Spleen (tissue), 13 donors: ENCODE results near the gene ADORA2A. TPM values are rescaled to one million over a fixed set of nuclear protein-coding genes. Genes with fewer than 3 reads are reported as not detected.
A peak's percentile ranks its signal among the peaks of the same experiment; 100 is the strongest.

Experiments
- DNase-seq: peaks from one replicate; pipeline ENCODE4 v3.0.0-alpha.2; 2020
- H3K27ac ChIP-seq, 8 donors: fragments of 200-600 bp; sonication (generic) in 7 of 8; 1 replicate in 4 of 8; 2 replicates in 4 of 8; pipeline versions ENCODE4 v1.5.0 to v1.8.0; 2016 to 2021; ENCODE audit warnings: inconsistent platforms in 4 of 8, mild to moderate bottlenecking in 4 of 8, moderate library complexity in 1 of 8
- H3K27me3 ChIP-seq, 7 donors: fragments of 200-600 bp; sonication (generic) in 6 of 7; replicated peaks in 1 of 7; 1 replicate in 4 of 7; 2 replicates in 3 of 7; pipeline versions ENCODE4 v1.5.0 to v1.8.0; 2016 to 2021; ENCODE audit warnings: inconsistent platforms in 3 of 7, mild to moderate bottlenecking in 1 of 7
- H3K36me3 ChIP-seq, 6 donors: fragments of 200-600 bp; sonication (generic) in 5 of 6; 1 replicate in 4 of 6; 2 replicates in 2 of 6; pipeline versions ENCODE4 v1.5.0 to v1.8.0; 2016 to 2021; ENCODE audit warnings: inconsistent platforms in 2 of 6
- H3K4me1 ChIP-seq, 6 donors: fragments of 200-600 bp; sonication (generic) in 5 of 6; 1 replicate in 3 of 6; 2 replicates in 3 of 6; pipeline versions ENCODE4 v1.5.0 to v1.8.0; 2016 to 2021; ENCODE audit warnings: inconsistent platforms in 3 of 6
- H3K4me3 ChIP-seq, 8 donors: fragments of 200-600 bp; sonication (generic) in 7 of 8; 1 replicate in 4 of 8; 2 replicates in 4 of 8; pipeline versions ENCODE4 v1.5.0 to v1.8.0; 2016 to 2021; ENCODE audit warnings: inconsistent platforms in 4 of 8, mild to moderate bottlenecking in 4 of 8, moderate library complexity in 2 of 8
- H3K9me3 ChIP-seq, 8 donors: fragments of 200-600 bp; sonication (generic) in 7 of 8; 1 replicate in 4 of 8; 2 replicates in 4 of 8; pipeline versions ENCODE4 v1.5.0 to v1.8.0; 2016 to 2021; ENCODE audit warnings: inconsistent platforms in 4 of 8
- CTCF ChIP-seq, 11 experiments: fragments of 200-600 bp in 7 of 11; fragments of 450-650 bp in 4 of 11; sonication (generic) in 4 of 11; IDR thresholded peaks in 8 of 11; conservative IDR thresholded peaks in 3 of 11; 1 replicate in 7 of 11; 2 replicates in 4 of 11; pipeline versions ENCODE4 v1.4.0 to v1.8.0; 2016 to 2021; ENCODE audit warnings: antibody characterized with exemption in 11 of 11, inconsistent platforms in 4 of 11, mild to moderate bottlenecking in 1 of 11
- POLR2A ChIP-seq, 3 donors: fragments of 450-650 bp; IDR thresholded peaks; one replicate each; pipeline ENCODE4 v1.5.1; 2017; ENCODE audit warnings: antibody characterized with exemption in 3 of 3, mild to moderate bottlenecking in 1 of 3
- POLR2AphosphoS5 ChIP-seq, 3 donors: sonication (generic); formaldehyde crosslinking; IDR thresholded peaks; one replicate each; pipeline ENCODE4 v1.5.1; 2017; ENCODE audit warnings: antibody characterized with exemption in 3 of 3
- WGBS, 5 donors: extraction: QIAGEN DNeasy Blood & Tissue Kit in 3 of 5; methylation state at CpG; one replicate each; pipeline versions ENCODE4 v1.1.5 to v1.1.7; 2013 to 2018; 5-methylcytosine and 5-hydroxymethylcytosine counted together
- intact Hi-C: fragments of 100-400 bp; cut with DNase I; formaldehyde crosslinking; loops from one replicate; pipeline ENCODE4 v1.15.0; 2023; ENCODE audit warnings: low total_unique reads
- long read RNA-seq, 2 donors: transcript quantifications; one replicate each; lab custom pipeline, GENCODE V29; 2026
- polyA plus RNA-seq, 3 donors: library from polyadenylated mRNA; stranded (reverse); fragments of 200-250 nt; gene quantifications; one replicate each; pipeline ENCODE4 v1.2.1, GENCODE V29; 2013
- total RNA-seq, 7 donors: library from RNA; depleted of rRNA in 3 of 7; stranded (reverse); fragments of >200 nt in 3 of 7; fragmentation: NEBNext Ultra II Directional in 4 of 7; extraction: Animal tissue kit (Norgen Biotek cat#: 25700) in 4 of 7; gene quantifications; one replicate each; pipeline versions ENCODE4 v1.1.0 to v1.2.1, GENCODE V29; 2016 to 2021
- donor health status: healthy with polysubstance abuse.
- donor health status: DM: no; HTN: no; CAD: no; lungs with moderate emphysema.
- donor health status: DM: no; HTN: no; CAD: no.
- donor health status: Bipolar disorder and iron deficiency.
- donor health status: healthy.
- donor health status: DM: no; HTN: no; CAD: no.
- donor health status: DM: yes; HTN: yes; CAD: no.

Gene ADORA2A
- total RNA-seq (10 to 100 TPM; 15.8 to 31.1 (median 25.2) TPM), polyA plus RNA-seq (10 to 100 TPM in 2 of 3 donors, 1 to 10 TPM in 1; 8.3 to 14.8 (median 14.2) TPM)
- long read RNA-seq, donor 1, partial matches to known transcripts: 0 of 1 reads
- long read RNA-seq, donor 1, other reads (novel, unspliced or antisense): 0 of 1 reads
- long read RNA-seq, donor 2, partial matches to known transcripts: 0 of 1 reads
- long read RNA-seq, donor 2, other reads (novel, unspliced or antisense): 0 of 1 reads

GRCh38 chr22:24427500-24428164 lies at the start of gene ADORA2A:
ADORA2A (plus strand) TSS chr22:24427599; CDS start chr22:24433405, 5,806 bp downstream.
- peak within 1 kb of the TSS; percentile 76 to 96 (median 90) for H3K27ac ChIP-seq
- H3K4me1 ChIP-seq: peaks cover 37 to 100% (median 91%) of the 10 kb centered on the region in 6 donors
- no peaks in the 10 kb centered on the region for H3K9me3 ChIP-seq
- H3K36me3 ChIP-seq: no peaks in the 10 kb centered on the region
- H3K4me3 ChIP-seq: peak within 1 kb of the TSS; percentile 17 to 74 (median 44)
- intact Hi-C loops: no loop called here
- DNase-seq: peak; percentile 99
- H3K27me3 ChIP-seq: peaks cover 0 to 10% (median 0%) of the 10 kb centered on the region in 7 donors
- 16 to 63% (median 26%) methylated on average over 15 to 22 of the region's 22 CpGs for WGBS, 5 donors
- peak in 2 of 11 experiments; percentile 16 to 38 for TF ChIP-seq CTCF (IDR thresholded peaks at IDR 0.05 in 8 of 11, conservative IDR thresholded peaks at IDR 0.05 in 3 of 11)
- TF ChIP-seq POLR2A (IDR thresholded peaks at IDR 0.05): peak in 1 of 3 donors; percentile 8
- TF ChIP-seq POLR2AphosphoS5 (IDR thresholded peaks at IDR 0.05): peak; percentile 91 to 95 (median 91)

- intact Hi-C loops: no loop called here
- Histone ChIP-seq H3K36me3 (peaks cover 0 to 75% (median 24%) of the 10 kb centered on the region in 6 donors), H3K9me3 (no peaks in the 10 kb centered on the region), H3K27me3 (no peaks in the 10 kb centered on the region), H3K4me1 (peaks cover 0 to 32% (median 0%) of the 10 kb centered on the region in 6 donors), H3K4me3 (no peak overlapping the region), H3K27ac (no peak overlapping the region)
- 29 to 53% (median 44%) methylated on average over 2 of the region's 2 CpGs for WGBS, 5 donors
- TF ChIP-seq CTCF (IDR thresholded peaks at IDR 0.05 in 8 of 11, conservative IDR thresholded peaks at IDR 0.05 in 3 of 11) (no peak), POLR2A (IDR thresholded peaks at IDR 0.05) (no peak), POLR2AphosphoS5 (IDR thresholded peaks at IDR 0.05) (no peak)
- no peak for DNase-seq
These were observed 47.9 kb upstream of the ADORA2A start for GRCh38 chr22:24379536-24379935.

- DNase-seq: no peak
- Histone ChIP-seq H3K36me3 (peaks cover 0 to 69% (median 21%) of the 10 kb centered on the region in 6 donors), H3K27ac (no peak overlapping the region), H3K9me3 (no peaks in the 10 kb centered on the region), H3K4me1 (peaks cover 0 to 32% (median 0%) of the 10 kb centered on the region in 6 donors), H3K27me3 (no peaks in the 10 kb centered on the region), H3K4me3 (no peak overlapping the region)
- WGBS, 5 donors: 79 to 93% (median 88%) methylated on average over 7 of the region's 7 CpGs
- TF ChIP-seq CTCF (IDR thresholded peaks at IDR 0.05 in 8 of 11, conservative IDR thresholded peaks at IDR 0.05 in 3 of 11): no peak
- intact Hi-C loops: no loop called here
These were observed 47.0 kb upstream of the ADORA2A start for GRCh38 chr22:24380220-24380904.

- 53 to 77% (median 65%) methylated on average over 1 of the region's 1 CpG for WGBS, 5 donors
- Histone ChIP-seq H3K27ac (no peak overlapping the region), H3K4me3 (no peak overlapping the region), H3K4me1 (peaks cover 0 to 29% (median 0%) of the 10 kb centered on the region in 6 donors), H3K27me3 (no peaks in the 10 kb centered on the region), H3K9me3 (no peaks in the 10 kb centered on the region), H3K36me3 (peaks cover 0 to 64% (median 16%) of the 10 kb centered on the region in 6 donors)
- intact Hi-C loops: no loop called here
- no peak for DNase-seq
- TF ChIP-seq POLR2A (IDR thresholded peaks at IDR 0.05): no peak
- no peak for TF ChIP-seq CTCF (IDR thresholded peaks at IDR 0.05 in 8 of 11, conservative IDR thresholded peaks at IDR 0.05 in 3 of 11)
- no peak for TF ChIP-seq POLR2AphosphoS5 (IDR thresholded peaks at IDR 0.05)
These were observed 46.5 kb upstream of the ADORA2A start for GRCh38 chr22:24380905-24381230.
